ENCODE measurements around the gene STK32B. TPM values are rescaled to one million over a fixed set of nuclear protein-coding genes. Genes with fewer than 3 reads are reported as not detected.

Gene STK32B
- total and polyA plus RNA-seq, 2 donors (not counting 3 experiments of a cell fraction or from before 2014, with no cell fraction given), result 5.6 to 7.8 TPM

- no peak for FAIRE-seq
- H3K27ac ChIP-seq (ENCODE audit: insufficient read depth, low read depth, low read length), result no peak overlapping the region
- H4K20me1 ChIP-seq (replicated peaks; ENCODE audit: control insufficient read depth, extremely low read depth, insufficient read depth, low read length), result no peaks in the 10 kb centered on the region
- dilution Hi-C loops (cut with MboI; ENCODE audit: extremely low pct_ligation_motif_present, low sequenced_read_pairs), result no loop called here
- H3K9me1 ChIP-seq (replicated peaks; ENCODE audit: control insufficient read depth, extremely low read depth, insufficient read depth, low read length), result no peaks in the 10 kb centered on the region
- no peak for TF ChIP-seq POLR2A (IDR thresholded peaks at IDR 0.05; ENCODE audit: low read depth, low read length)
- no peak for TF ChIP-seq MAX (IDR thresholded peaks at IDR 0.05; ENCODE audit: insufficient read depth, insufficient read length)
- TF ChIP-seq FOS (IDR thresholded peaks at IDR 0.05; ENCODE audit: borderline replicate concordance, insufficient read depth, low read length), result no peak
- TF ChIP-seq GATA2 (IDR thresholded peaks at IDR 0.05; ENCODE audit: insufficient read depth, insufficient read length, low read depth, low read length), result no peak
- no peak for TF ChIP-seq MYC (IDR thresholded peaks at IDR 0.05; ENCODE audit: low read depth, low read length)
- TF ChIP-seq JUN (IDR thresholded peaks at IDR 0.05; ENCODE audit: borderline replicate concordance, insufficient read depth, insufficient read length, low read depth), result no peak
- no peak for TF ChIP-seq EZH2 (IDR thresholded peaks at IDR 0.05; ENCODE audit: borderline replicate concordance, low read depth, low read length, severe bottlenecking)
- TF ChIP-seq POLR2AphosphoS5 (IDR thresholded peaks at IDR 0.05; ENCODE audit: insufficient read depth, low read depth, low read length), result no peak
- no peak for TF ChIP-seq CTCF (IDR thresholded peaks at IDR 0.05; ENCODE audit: extremely low read depth in 1 of 2, insufficient read depth in 1 of 2, low read depth in 1 of 2, low read length in 2 of 2)
- DNase-seq (ENCODE audit: low read depth, low spot score), result no peak
- intact Hi-C loops (cut with micrococcal nuclease), result no loop called here
- no TSS peak for BruUV-seq (replicated peaks)
- ChIA-PET POLR2A (no interaction called here), CTCF (interaction anchor here (2.1 kb wide), 1 partner anchor 10 kb away, joined by 5 read pairs; no protein-coding TSS in a partner anchor)
- no peaks in the 10 kb centered on the region for H3K27me3 ChIP-seq (ENCODE audit: control insufficient read depth in 2 of 2, insufficient read depth in 2 of 2, low read length in 2 of 2)
- H3K4me1 ChIP-seq (ENCODE audit: control insufficient read depth, extremely low read depth, insufficient read depth, low read length), result no peaks in the 10 kb centered on the region
- no peaks in the 10 kb centered on the region for H3K79me2 ChIP-seq (ENCODE audit: control insufficient read depth, insufficient read depth, low read length)
- no peaks in the 10 kb centered on the region for H3K9me3 ChIP-seq (replicated peaks; ENCODE audit: control insufficient read depth, insufficient read depth, low read length)
- no peak overlapping the region for H3K4me2 ChIP-seq (ENCODE audit: insufficient read depth, low read length)
- no peak overlapping the region for H2AFZ ChIP-seq (ENCODE audit: low read depth, low read length)
- H3K4me3 ChIP-seq (replicated peaks in 1 of 3; ENCODE audit: insufficient read depth in 1 of 3, low read depth in 1 of 3, low read length in 3 of 3), result no peak overlapping the region
- H3K36me3 ChIP-seq (ENCODE audit: control insufficient read depth in 2 of 2, extremely low read depth in 1 of 2, insufficient read depth in 2 of 2, low read length in 2 of 2), result no peaks in the 10 kb centered on the region
- no peak overlapping the region for H3K9ac ChIP-seq (replicated peaks; ENCODE audit: extremely low read depth, insufficient read depth, low read length)
Measured at GRCh38 chr4:5222951-5223350, 171.7 kb downstream of the STK32B start.

Data from endothelial cell of umbilical vein (primary cell).